ENCODE results near the gene MARK3. TPM values are rescaled to one million over a fixed set of nuclear protein-coding genes. Genes with fewer than 3 reads are reported as not detected.
"Not testable (repeated sequence)": the region's sequence is repeated elsewhere in the genome, so short reads cannot be mapped to it uniquely, and the experiment has no call there.

MARK3 gene
- total and polyA plus RNA-seq, 2 of the 4 experiments (the other 2 are of a cell fraction): 78.5 to 80.5 TPM

DNA sequence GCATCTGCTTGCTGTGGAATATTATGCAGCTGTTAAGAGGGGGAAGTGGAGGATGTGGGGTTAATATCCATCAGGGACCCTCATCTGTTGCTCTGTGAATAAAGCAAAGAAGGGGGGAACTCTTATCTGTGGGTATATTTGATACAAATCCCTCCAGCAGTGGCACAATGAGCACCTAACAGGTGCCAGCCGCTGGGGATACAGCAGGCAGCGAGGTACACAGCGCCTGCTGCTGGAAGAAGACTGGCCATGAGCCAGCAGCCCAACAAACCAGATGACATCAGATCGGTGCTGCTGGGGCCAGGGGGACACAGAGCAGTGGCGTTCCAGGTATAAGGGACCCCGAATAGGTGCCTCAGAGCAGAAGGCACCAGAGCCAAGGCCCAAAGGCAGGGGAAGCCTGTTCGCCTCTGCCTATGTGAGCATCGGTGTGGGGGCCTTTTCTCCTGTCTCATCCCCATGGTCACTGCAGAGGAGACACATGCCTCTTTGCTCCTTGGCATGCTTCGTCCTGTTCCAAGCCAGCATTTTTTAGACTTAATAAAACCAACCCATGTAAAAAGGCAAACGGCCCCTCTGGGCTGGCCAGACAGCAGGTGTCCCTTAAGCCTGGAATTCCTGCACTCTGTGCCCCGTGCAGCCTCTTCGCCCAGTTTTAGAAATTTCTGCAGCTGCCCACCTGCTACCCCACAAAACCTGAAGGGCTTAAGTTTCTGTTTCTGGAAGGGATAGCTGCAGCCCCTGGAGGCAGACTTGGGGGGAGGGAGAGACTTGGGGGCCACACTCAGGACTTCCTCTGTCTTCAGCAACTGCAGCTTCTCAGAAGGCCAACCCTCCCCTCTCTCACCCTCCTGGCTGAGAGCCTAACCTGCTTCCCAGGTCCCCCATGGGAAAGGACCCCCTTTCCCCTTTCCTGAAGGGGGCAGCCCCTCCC is 139.1 kb downstream of the MARK3 start:
- Histone ChIP-seq H2BK20ac (ENCODE audit: low read depth, low read length) (no peak overlapping the region), H3K79me1 (ENCODE audit: low read depth in 1 of 2, low read length in 2 of 2) (peaks cover 0 to 16% of the 10 kb centered on the region in 2 experiments; a peak in 3 of 4 replicates), H3K9me3 (ENCODE audit: control insufficient read depth, insufficient read depth, low read length) (no peaks in the 10 kb centered on the region), H2BK120ac (ENCODE audit: low read depth, low read length) (no peak overlapping the region), H3K4me1 (ENCODE audit: control insufficient read depth, insufficient read depth, low read length) (peaks cover 13% of the 10 kb centered on the region), H2BK15ac (ENCODE audit: low read depth, low read length) (no peak overlapping the region), H2AK5ac (ENCODE audit: low read depth, low read length) (no peak overlapping the region), H3K4ac (ENCODE audit: low read depth, low read length) (no peak overlapping the region), H3K18ac (ENCODE audit: low read depth, low read length) (no peak overlapping the region), H4K91ac (ENCODE audit: insufficient read depth, low read depth, low read length) (no peak overlapping the region), H2BK5ac (ENCODE audit: low read depth, low read length, poor library complexity, severe bottlenecking) (no peak overlapping the region), H3K36me3 (ENCODE audit: control insufficient read depth, insufficient read depth, low read length) (no peaks in the 10 kb centered on the region), H2AK9ac (replicated peaks; ENCODE audit: low read depth, low read length, poor library complexity) (peak overlapping the region; percentile 42), H3K14ac (replicated peaks; ENCODE audit: low read depth, low read length) (no peak overlapping the region), H3K27me3 (ENCODE audit: control insufficient read depth, insufficient read depth, low read length) (peaks cover 15% of the 10 kb centered on the region), H4K8ac (ENCODE audit: low read depth in 2 of 2, low read length in 2 of 2) (no peak overlapping the region), H3K4me2 (ENCODE audit: low read depth, low read length) (no peak overlapping the region), H3K4me3 (ENCODE audit: insufficient read depth, low read depth, low read length) (no peak overlapping the region), H4K20me1 (ENCODE audit: insufficient read depth, low read length) (peaks cover under 1% of the 10 kb centered on the region), H3K9ac (ENCODE audit: low read depth, low read length) (no peak overlapping the region), H3K9me1 (ENCODE audit: insufficient read depth, low read length) (peaks cover 3% of the 10 kb centered on the region), H4K5ac (ENCODE audit: low read depth, low read length) (no peak overlapping the region), H2AFZ (replicated peaks; ENCODE audit: low read length, poor library complexity) (no peak overlapping the region), H3K23ac (ENCODE audit: low read depth, low read length) (peak overlapping the region; percentile 20; the same call in 1 of the 2 replicates), H3K27ac (ENCODE audit: insufficient read depth, low read length) (no peak overlapping the region), H3K56ac (ENCODE audit: extremely low read depth, insufficient read depth, low read length) (no peak overlapping the region)
- TF ChIP-seq BHLHE40 (IDR thresholded peaks at IDR 0.05; ENCODE audit: low read depth, low read length): no peak
- TF ChIP-seq NFE2L2 (IDR thresholded peaks at IDR 0.05; ENCODE audit: low read depth, low read length): no peak
- TF ChIP-seq, protein P1, sequence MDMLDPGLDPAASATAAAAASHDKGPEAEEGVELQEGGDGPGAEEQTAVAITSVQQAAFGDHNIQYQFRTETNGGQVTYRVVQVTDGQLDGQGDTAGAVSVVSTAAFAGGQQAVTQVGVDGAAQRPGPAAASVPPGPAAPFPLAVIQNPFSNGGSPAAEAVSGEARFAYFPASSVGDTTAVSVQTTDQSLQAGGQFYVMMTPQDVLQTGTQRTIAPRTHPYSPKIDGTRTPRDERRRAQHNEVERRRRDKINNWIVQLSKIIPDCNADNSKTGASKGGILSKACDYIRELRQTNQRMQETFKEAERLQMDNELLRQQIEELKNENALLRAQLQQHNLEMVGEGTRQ (IDR thresholded peaks at IDR 0.05; ENCODE audit: low read depth, low read length): no peak
- no peak for TF ChIP-seq FOS (IDR thresholded peaks at IDR 0.05; ENCODE audit: low read depth, low read length)
- POLR2A ChIA-PET (ENCODE audit: unreplicated experiment): no interaction called here
- in situ Hi-C loops (cut with MboI; ENCODE audit: low sequenced_read_pairs) (no loop called here), dilution Hi-C loops (cut with HindIII; ENCODE audit: low sequenced_read_pairs, unreplicated experiment) (no loop called here), intact Hi-C loops (cut with micrococcal nuclease) (no loop called here)
- no TSS peak for BruUV-seq (replicated peaks)
- WGBS, 2 experiments (ENCODE audit: extremely low coverage in 2 of 2, insufficient read length in 1 of 2): 83% methylated on average over 8 of the region's 12 CpGs; no CpG with 5 or more reads in 1 of the 2 experiments
- DNase-seq (no peak), ATAC-seq (ENCODE audit: low read depth) (no peak)
- CTCF ChIA-PET: no interaction called here

DNA sequence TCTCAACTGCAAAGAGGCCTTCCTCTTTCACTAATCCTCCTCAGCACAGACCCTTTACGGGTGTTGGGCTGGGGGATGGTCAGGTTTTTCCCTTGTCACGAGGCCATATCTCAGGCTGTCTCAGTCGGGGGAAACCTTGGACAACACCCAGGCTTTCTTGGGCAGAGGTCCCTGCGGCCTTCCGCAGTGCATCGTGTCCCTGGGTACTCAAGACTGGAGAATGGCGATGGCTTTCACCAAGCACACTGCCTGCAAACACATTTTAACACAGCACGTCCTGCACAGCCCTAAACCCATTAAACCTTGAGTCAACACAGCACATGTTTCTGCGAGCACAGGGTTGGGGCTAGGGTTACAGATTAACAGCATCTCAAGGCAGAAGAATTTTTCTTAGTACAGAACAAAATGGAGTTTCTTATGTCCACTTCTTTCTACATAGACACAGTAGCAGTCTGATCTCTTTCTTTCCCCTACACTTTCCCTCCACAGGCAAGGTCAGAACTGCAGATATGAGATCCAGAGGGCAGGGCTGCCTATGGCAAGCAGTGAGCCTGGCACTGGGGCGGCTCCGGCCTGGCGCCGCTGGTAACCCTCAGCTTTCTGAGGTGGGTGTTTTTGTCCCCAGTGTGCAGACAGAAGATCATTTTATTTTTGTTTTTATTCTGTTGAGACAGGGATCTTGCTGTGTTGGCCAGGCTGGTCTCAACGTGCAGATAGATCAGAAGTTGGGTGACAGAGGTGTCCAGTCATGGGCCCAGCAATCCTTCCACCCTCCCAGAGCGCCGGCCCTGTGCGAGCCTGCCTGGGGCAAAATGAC is 140.4 kb downstream of the MARK3 start:
- H4K8ac ChIP-seq (ENCODE audit: low read depth in 2 of 2, low read length in 2 of 2); H2BK15ac ChIP-seq (ENCODE audit: low read depth, low read length); H3K18ac ChIP-seq (ENCODE audit: low read depth, low read length); ATAC-seq (ENCODE audit: low read depth); H2AFZ ChIP-seq (replicated peaks; ENCODE audit: low read length, poor library complexity); H3K36me3 ChIP-seq (ENCODE audit: control insufficient read depth, insufficient read depth, low read length); H2BK5ac ChIP-seq (ENCODE audit: low read depth, low read length, poor library complexity, severe bottlenecking); H3K56ac ChIP-seq (ENCODE audit: extremely low read depth, insufficient read depth, low read length); intact Hi-C loops (cut with micrococcal nuclease); H2BK120ac ChIP-seq (ENCODE audit: low read depth, low read length); CTCF ChIA-PET; H2AK5ac ChIP-seq (ENCODE audit: low read depth, low read length); H3K4ac ChIP-seq (ENCODE audit: low read depth, low read length); H2AK9ac ChIP-seq (replicated peaks; ENCODE audit: low read depth, low read length, poor library complexity); H3K9ac ChIP-seq (ENCODE audit: low read depth, low read length); H3K4me3 ChIP-seq (ENCODE audit: insufficient read depth, low read depth, low read length); H3K27ac ChIP-seq (ENCODE audit: insufficient read depth, low read length); dilution Hi-C loops (cut with HindIII; ENCODE audit: low sequenced_read_pairs, unreplicated experiment); H3K14ac ChIP-seq (replicated peaks; ENCODE audit: low read depth, low read length); H4K5ac ChIP-seq (ENCODE audit: low read depth, low read length); in situ Hi-C loops (cut with MboI; ENCODE audit: low sequenced_read_pairs); DNase-seq; POLR2A ChIA-PET (ENCODE audit: unreplicated experiment); H3K9me3 ChIP-seq (ENCODE audit: control insufficient read depth, insufficient read depth, low read length); H2BK20ac ChIP-seq (ENCODE audit: low read depth, low read length); BruUV-seq (replicated peaks); H3K23ac ChIP-seq (ENCODE audit: low read depth, low read length); H4K91ac ChIP-seq (ENCODE audit: insufficient read depth, low read depth, low read length); H3K4me2 ChIP-seq (ENCODE audit: low read depth, low read length): not testable (repeated sequence)
- peaks cover 15% of the 10 kb centered on the region for H3K27me3 ChIP-seq (ENCODE audit: control insufficient read depth, insufficient read depth, low read length)
- H3K4me1 ChIP-seq (ENCODE audit: control insufficient read depth, insufficient read depth, low read length): peaks cover 13% of the 10 kb centered on the region
- peaks cover 13% of the 10 kb centered on the region for H3K9me1 ChIP-seq (ENCODE audit: insufficient read depth, low read length)
- peaks cover 0 to 30% of the 10 kb centered on the region in 2 experiments; a peak in 3 of 4 replicates for H3K79me1 ChIP-seq (ENCODE audit: low read depth in 1 of 2, low read length in 2 of 2)
- WGBS, 2 experiments (ENCODE audit: extremely low coverage in 2 of 2, insufficient read length in 1 of 2): no CpG with 5 or more reads among the region's 17 CpGs
- H4K20me1 ChIP-seq (ENCODE audit: insufficient read depth, low read length): peaks cover 10% of the 10 kb centered on the region

Data from IMR-90 (cell line).